GM12878 (cell line): Measurements from ENCODE around the gene OSBPL5.

Experiments
- CHD2 ChIP-seq: IDR thresholded peaks from 2 replicates; pipeline ENCODE4 v1.6.1; 2011; ENCODE audit warnings: low read depth, low read length, improper control_type of control experiment, borderline replicate concordance
- CTCF ChIP-seq, 3 experiments: IDR thresholded peaks in 2 of 3; conservative IDR thresholded peaks in 1 of 3; 2 replicates each; pipeline ENCODE4 v1.5.1; 2011; ENCODE audit warnings: low read depth in 3 of 3, low read length in 3 of 3, mild to moderate bottlenecking in 3 of 3, control low read depth in 2 of 3, moderate library complexity in 2 of 3, inconsistent platforms in 1 of 3, mixed read lengths in 1 of 3; ENCODE audit not compliant: control insufficient read depth in 2 of 3, insufficient read depth in 1 of 3; ENCODE audit errors: extremely low read depth in 1 of 3
- ZBTB33 ChIP-seq: fragments of 450-650 bp; IDR thresholded peaks from 2 replicates; pipeline ENCODE4 v1.6.1; 2017; ENCODE audit warnings: mild to moderate bottlenecking

GRCh38 chr11:3111466-3111865, 53.6 kb downstream of the OSBPL5 start:
- TF ChIP-seq CTCF (IDR thresholded peaks at IDR 0.05 in 2 of 3, conservative IDR thresholded peaks at IDR 0.05 in 1 of 3; ENCODE audit: control insufficient read depth in 2 of 3, extremely low read depth in 1 of 3, insufficient read depth in 1 of 3, low read depth in 3 of 3, low read length in 3 of 3) (no peak), ZBTB33 (no peak), CHD2 (no peak)
